ENCODE measurements around the gene ROR2.

DNA sequence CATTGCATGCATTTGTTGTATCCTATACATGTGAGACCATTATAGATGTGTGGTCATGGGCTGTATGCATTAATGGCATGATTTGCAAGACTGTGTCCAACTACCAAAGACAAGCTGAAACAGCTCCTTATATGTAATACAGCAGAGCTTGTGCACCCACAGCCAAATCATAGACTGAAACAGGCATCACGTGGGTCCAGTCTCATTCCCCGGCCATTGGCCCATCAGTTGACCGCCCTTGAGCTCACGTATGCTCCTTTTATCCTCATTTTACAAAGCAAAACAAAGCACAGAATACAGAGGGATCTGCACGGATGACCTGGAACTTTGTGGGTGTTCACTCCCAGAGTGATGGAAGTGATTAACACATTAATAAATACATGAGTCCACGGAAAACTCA, 109.1 kb downstream of the ROR2 start:
- TF ChIP-seq POLR2AphosphoS5 (IDR thresholded peaks at IDR 0.05; ENCODE audit: low read depth, low read length), result no peak
- TF ChIP-seq CTCF (IDR thresholded peaks at IDR 0.05), result no peak
- no peak for TF ChIP-seq SIN3A (IDR thresholded peaks at IDR 0.05; ENCODE audit: borderline replicate concordance, insufficient read depth, low read depth, low read length)
- no peak for TF ChIP-seq REST (IDR thresholded peaks at IDR 0.05; ENCODE audit: insufficient read depth in 1 of 2, low read depth in 2 of 2, low read length in 1 of 2)

All from Panc1 (cell line).